Activated CD4-positive, alpha-beta T cell treated with anti-CD3 and anti-CD28 coated beads, Interleukin-2, amount 50 U/mL, for 48 hours (primary cell): ENCODE results near the gene ZNF581.
A peak's percentile ranks its signal among the peaks of the same experiment; 100 is the strongest.

Experiments
- DNase-seq, 2 experiments: peaks; one replicate each; pipeline ENCODE4 v3.0.0-alpha.2; 2020

The ZNF581 gene

GRCh38 chr19:55643003-55643886 lies at the start of gene ZNF581:
Gene ZNF581 (plus strand): TSS chr19:55643649. CDS start chr19:55644572, 923 bp downstream.
- DNase-seq = peak; percentile 85 to 88

GRCh38 chr19:55594996-55595545 lies 48.4 kb upstream of the ZNF581 start:
- no peak for DNase-seq

GRCh38 chr19:55596304-55596703 lies 47.1 kb upstream of the ZNF581 start:
- DNase-seq = no peak

- DNase-seq = no peak
These were observed 45.9 kb upstream of the ZNF581 start for GRCh38 chr19:55597501-55597921.

GRCh38 chr19:55598034-55598433 lies 45.4 kb upstream of the ZNF581 start:
- no peak for DNase-seq

GRCh38 chr19:55598719-55599467 lies 44.6 kb upstream of the ZNF581 start:
- peak; percentile 92 to 93 for DNase-seq

GRCh38 chr19:55599468-55599841 lies 44.0 kb upstream of the ZNF581 start, which contains the start of gene FIZ1:
Gene FIZ1 (minus strand): TSS chr19:55599517. CDS start chr19:55597865, 1,652 bp downstream.
- DNase-seq = peak; percentile 97 to 98

GRCh38 chr19:55599842-55600661 lies 43.4 kb upstream of the ZNF581 start, which contains the start of gene ZNF524:
Gene ZNF524 (plus strand): TSS chr19:55600288. CDS start chr19:55602113, 1,825 bp downstream.
- DNase-seq = peak; percentile 81 to 83

- no peak for DNase-seq
These were observed 42.8 kb upstream of the ZNF581 start for GRCh38 chr19:55600662-55601028.

GRCh38 chr19:55601084-55601483 lies 42.4 kb upstream of the ZNF581 start:
- no peak for DNase-seq

- no peak for DNase-seq
These were observed 41.1 kb upstream of the ZNF581 start for GRCh38 chr19:55602104-55603001.

GRCh38 chr19:55603115-55603514 lies 40.3 kb upstream of the ZNF581 start:
- no peak for DNase-seq

GRCh38 chr19:55603581-55604292 lies 39.7 kb upstream of the ZNF581 start:
- no peak for DNase-seq

GRCh38 chr19:55605207-55605636 lies 38.2 kb upstream of the ZNF581 start:
- peak; percentile 99 for DNase-seq

GRCh38 chr19:55605637-55606470 lies 37.6 kb upstream of the ZNF581 start, which contains the start of gene ZNF865:
Gene ZNF865 (plus strand): TSS chr19:55605647. CDS start chr19:55613619, 7,972 bp downstream.
- peak; percentile 77 to 82 for DNase-seq

- no peak for DNase-seq
These were observed 37.0 kb upstream of the ZNF581 start for GRCh38 chr19:55606471-55606787.

- no peak for DNase-seq
These were observed 36.6 kb upstream of the ZNF581 start for GRCh38 chr19:55606817-55607216.

GRCh38 chr19:55609326-55609725 lies 34.1 kb upstream of the ZNF581 start:
- no peak for DNase-seq

GRCh38 chr19:55611300-55611982 lies 32.0 kb upstream of the ZNF581 start:
- DNase-seq = no peak
